Kidney (tissue), 14 donors: Measurements from ENCODE around the gene KIF26B. TPM values are rescaled to one million over a fixed set of nuclear protein-coding genes. Genes with fewer than 3 reads are reported as not detected.

Experiments
- DNase-seq, 5 donors: peaks; one replicate each; pipeline ENCODE4 v3.0.0-alpha.2; 2013 to 2020
- FAIRE-seq: peaks from 2 replicates; lab custom pipeline; 2012; peaks lifted over from hg19 to GRCh38; lab: Jason Lieb, UNC
- H3K27ac ChIP-seq, 2 donors: one replicate each; pipeline ENCODE4 v1.7.0; 2013; ENCODE audit warnings: low read depth in 2 of 2, low read length in 2 of 2, inconsistent platforms in 1 of 2
- H3K27me3 ChIP-seq: one replicate; pipeline ENCODE4 v1.7.1; 2013; ENCODE audit warnings: low read length, inconsistent platforms; ENCODE audit not compliant: control insufficient read depth, insufficient read depth
- H3K36me3 ChIP-seq, 3 donors: one replicate each; pipeline versions ENCODE4 v1.7.0 to v1.7.1; 2013; ENCODE audit warnings: low read length in 3 of 3, control low read depth in 1 of 3, inconsistent platforms in 1 of 3; ENCODE audit not compliant: insufficient read depth in 3 of 3, control insufficient read depth in 2 of 3
- H3K4me1 ChIP-seq, 3 donors: one replicate each; pipeline versions ENCODE4 v1.7.0 to v1.7.1; 2013; ENCODE audit warnings: low read length in 3 of 3, inconsistent platforms in 1 of 3, low read depth in 1 of 3; ENCODE audit not compliant: control insufficient read depth in 2 of 3, insufficient read depth in 2 of 3
- H3K4me3 ChIP-seq, 3 donors: one replicate each; pipeline versions ENCODE4 v1.7.0 to v1.8.1; 2013; ENCODE audit warnings: low read length in 3 of 3, control low read depth in 1 of 3, inconsistent platforms in 1 of 3
- H3K9ac ChIP-seq, 3 donors: one replicate each; pipeline versions ENCODE4 v1.7.0 to v1.7.1; 2013; ENCODE audit warnings: low read length in 3 of 3, control low read depth in 1 of 3, inconsistent platforms in 1 of 3
- H3K9me3 ChIP-seq, 3 donors: one replicate each; pipeline versions ENCODE4 v1.7.0 to v1.7.1; 2013; ENCODE audit warnings: low read length in 3 of 3, control low read depth in 1 of 3, inconsistent platforms in 1 of 3; ENCODE audit not compliant: control insufficient read depth in 2 of 3, insufficient read depth in 1 of 3
- intact Hi-C: fragments of 100-400 bp; cut with DNase I; formaldehyde crosslinking; loops from one replicate; pipeline ENCODE4 v1.11.1; 2022
- polyA plus RNA-seq: library from polyadenylated mRNA; stranded (reverse); fragments of 350-450 nt; fragmentation: Illumina TruSeq; extraction: RNeasy Lipid Tissue Mini Kit (QIAGEN cat#74804); gene quantifications from one replicate; pipeline ENCODE4 v1.2.3, GENCODE V29; 2014; ENCODE audit warnings: low read depth, low replicate concordance; ENCODE audit not compliant: insufficient read depth
- total RNA-seq: library from RNA; stranded (reverse); fragmentation: NEBNext Ultra II Directional; extraction: Animal tissue kit (Norgen Biotek cat#: 25700); gene quantifications from one replicate; pipeline ENCODE4 v1.2.1, GENCODE V29; 2021
- TF ChIP-seq, protein P1 (sequence below): IDR thresholded peaks from 3 replicates; pipeline ENCODE4 v1.5.1; 2012; ENCODE audit warnings: mild to moderate bottlenecking, moderate library complexity, borderline replicate concordance; ENCODE audit not compliant: insufficient read depth; ENCODE audit errors: extremely low read depth
- donor health status: control.
- donor health status: control.
- donor health status: control.
- donor health status: control.
- donor health status: control.
- donor health status: DM: yes; HTN: yes; CAD: no.
- donor health status: Normal renal cell carcinoma (clear cell type).

KIF26B gene
- total and polyA plus RNA-seq, 2 donors from 2014 or later, result 0.52 to 10.7 TPM

DNA sequence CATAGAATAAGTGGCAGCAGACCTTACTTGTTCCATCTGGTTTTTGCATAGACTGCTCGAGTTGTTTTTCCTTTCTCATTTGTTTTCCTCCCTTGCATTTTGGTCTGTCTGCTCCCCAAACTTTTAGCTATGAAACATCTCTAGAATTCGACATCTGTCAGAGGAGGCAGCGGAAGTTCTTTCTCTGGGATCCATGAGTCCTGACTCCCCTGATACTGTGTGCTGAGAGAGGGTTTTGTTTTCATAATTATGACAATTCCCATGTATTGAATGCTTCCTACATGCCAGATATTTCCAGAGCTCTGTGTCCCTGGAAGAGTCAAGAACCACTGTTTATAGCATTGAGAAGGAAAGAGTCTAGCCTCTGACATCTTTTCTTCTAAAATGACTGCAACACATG lies 172.6 kb downstream of the KIF26B start:
- Histone ChIP-seq H3K4me1 (no peaks in the 10 kb centered on the region), H3K27ac (no peak overlapping the region), H3K4me3 (no peak overlapping the region), H3K9me3 (no peaks in the 10 kb centered on the region), H3K36me3 (no peaks in the 10 kb centered on the region), H3K27me3 (no peaks in the 10 kb centered on the region), H3K9ac (no peak overlapping the region)
- FAIRE-seq (no peak), DNase-seq (peak in 1 of 5 donors; percentile 4)
- intact Hi-C loops, result no loop called here
- TF ChIP-seq, protein P1, sequence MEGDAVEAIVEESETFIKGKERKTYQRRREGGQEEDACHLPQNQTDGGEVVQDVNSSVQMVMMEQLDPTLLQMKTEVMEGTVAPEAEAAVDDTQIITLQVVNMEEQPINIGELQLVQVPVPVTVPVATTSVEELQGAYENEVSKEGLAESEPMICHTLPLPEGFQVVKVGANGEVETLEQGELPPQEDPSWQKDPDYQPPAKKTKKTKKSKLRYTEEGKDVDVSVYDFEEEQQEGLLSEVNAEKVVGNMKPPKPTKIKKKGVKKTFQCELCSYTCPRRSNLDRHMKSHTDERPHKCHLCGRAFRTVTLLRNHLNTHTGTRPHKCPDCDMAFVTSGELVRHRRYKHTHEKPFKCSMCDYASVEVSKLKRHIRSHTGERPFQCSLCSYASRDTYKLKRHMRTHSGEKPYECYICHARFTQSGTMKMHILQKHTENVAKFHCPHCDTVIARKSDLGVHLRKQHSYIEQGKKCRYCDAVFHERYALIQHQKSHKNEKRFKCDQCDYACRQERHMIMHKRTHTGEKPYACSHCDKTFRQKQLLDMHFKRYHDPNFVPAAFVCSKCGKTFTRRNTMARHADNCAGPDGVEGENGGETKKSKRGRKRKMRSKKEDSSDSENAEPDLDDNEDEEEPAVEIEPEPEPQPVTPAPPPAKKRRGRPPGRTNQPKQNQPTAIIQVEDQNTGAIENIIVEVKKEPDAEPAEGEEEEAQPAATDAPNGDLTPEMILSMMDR, result no peak

DNA sequence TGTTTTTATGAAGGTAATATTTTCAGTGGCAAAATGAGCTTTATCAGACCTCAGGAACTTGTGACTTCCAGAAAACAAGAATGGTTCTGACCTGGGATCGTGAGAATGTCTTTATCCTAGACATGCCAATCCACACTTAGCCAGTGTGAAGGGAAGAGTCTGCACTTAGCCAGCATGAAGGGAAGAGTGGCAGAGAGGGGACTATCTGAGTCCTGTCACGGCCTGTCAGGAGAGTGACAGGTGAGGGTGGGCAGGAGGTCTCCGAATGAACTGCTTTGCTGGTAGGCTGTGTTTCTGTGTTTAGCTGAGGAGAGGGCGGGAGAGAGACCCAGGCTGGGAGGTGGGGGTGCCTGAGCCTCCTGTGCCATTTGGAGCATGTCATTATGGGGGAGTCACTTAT lies 173.1 kb downstream of the KIF26B start:
- FAIRE-seq (no peak), DNase-seq (peak in 1 of 5 donors; percentile 37)
- Histone ChIP-seq H3K4me3 (no peak overlapping the region), H3K9me3 (no peaks in the 10 kb centered on the region), H3K27me3 (no peaks in the 10 kb centered on the region), H3K4me1 (no peaks in the 10 kb centered on the region), H3K36me3 (no peaks in the 10 kb centered on the region), H3K9ac (no peak overlapping the region), H3K27ac (no peak overlapping the region)
- intact Hi-C loops, result no loop called here
- TF ChIP-seq, protein P1, result no peak

DNA sequence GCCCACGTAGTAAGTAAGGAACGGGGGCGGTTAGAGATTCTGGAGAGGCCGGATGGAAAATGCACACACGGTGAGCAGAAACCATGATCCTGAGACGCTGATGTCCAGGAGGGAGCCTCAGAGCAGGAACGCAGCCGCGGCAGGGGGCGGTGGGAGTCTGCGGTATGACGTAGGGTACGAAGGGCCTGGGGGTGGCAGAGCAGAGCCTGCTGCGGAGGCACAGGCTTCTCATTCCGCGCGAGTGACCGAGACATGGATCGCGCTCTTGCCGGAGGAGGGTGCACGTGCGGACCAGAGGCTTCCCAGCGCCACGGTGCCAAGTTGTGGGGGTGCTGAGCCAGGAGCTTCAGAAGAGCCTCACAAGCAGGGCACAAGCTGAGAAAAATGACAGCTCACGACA lies 176.2 kb downstream of the KIF26B start:
- H3K4me1 ChIP-seq, result no peaks in the 10 kb centered on the region
- H3K9me3 ChIP-seq, result no peaks in the 10 kb centered on the region
- no peak overlapping the region for H3K9ac ChIP-seq
- TF ChIP-seq, protein P1, result no peak
- DNase-seq (peak in 1 of 5 donors; percentile 45), FAIRE-seq (no peak)
- intact Hi-C loops, result no loop called here
- H3K27me3 ChIP-seq, result no peaks in the 10 kb centered on the region
- no peaks in the 10 kb centered on the region for H3K36me3 ChIP-seq
- no peak overlapping the region for H3K4me3 ChIP-seq
- H3K27ac ChIP-seq, result no peak overlapping the region

DNA sequence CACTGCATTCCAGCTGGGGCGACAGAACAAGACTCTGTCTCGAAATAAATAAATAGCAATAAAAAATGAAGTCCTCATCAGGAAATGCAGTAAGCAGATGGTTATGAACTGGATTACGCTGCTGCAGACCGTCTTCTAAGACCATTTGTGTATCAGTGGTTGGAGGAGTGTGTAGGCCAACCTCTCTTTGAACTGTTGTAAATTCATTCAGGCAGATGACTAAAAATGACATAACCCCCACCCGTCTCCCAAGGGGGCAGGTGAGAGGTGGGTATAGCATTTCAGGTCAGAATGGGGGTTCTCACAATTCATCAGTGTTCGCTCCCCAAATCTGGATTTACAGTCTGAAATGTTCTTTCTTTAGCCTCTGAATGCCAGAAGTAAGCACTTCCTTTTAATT lies 177.3 kb downstream of the KIF26B start:
- TF ChIP-seq, protein P1, result no peak
- H3K27ac ChIP-seq, result no peak overlapping the region
- no peaks in the 10 kb centered on the region for H3K36me3 ChIP-seq

More for the DNA sequence above, 177.3 kb downstream of the KIF26B start:
- H3K4me1 ChIP-seq, result peaks cover 0 to 4% (median 0%) of the 10 kb centered on the region in 3 donors
- H3K9ac ChIP-seq, result no peak overlapping the region
- intact Hi-C loops, result no loop called here
- no peaks in the 10 kb centered on the region for H3K27me3 ChIP-seq
- DNase-seq (peak in 1 of 5 donors; percentile 21), FAIRE-seq (no peak)
- H3K4me3 ChIP-seq, result no peak overlapping the region
- no peaks in the 10 kb centered on the region for H3K9me3 ChIP-seq
